ENCODE results near the gene UPK3BL2.
"Not testable (repeated sequence)": the region's sequence is repeated elsewhere in the genome, so short reads cannot be mapped to it uniquely, and the experiment has no call there.

- TF ChIP-seq EP300, CTCF, POLR2A, POLR2AphosphoS5 (IDR thresholded peaks at IDR 0.05): not testable (repeated sequence)
Measured at GRCh38 chr7:102542083-102542482, 1.4 kb downstream of the UPK3BL2 start.

Data from suprapubic skin (tissue), 4 donors.